HT1080 (cell line): ENCODE data around the gene PRDM1. TPM values are rescaled to one million over a fixed set of nuclear protein-coding genes. Genes with fewer than 3 reads are reported as not detected.
A peak's percentile ranks its signal among the peaks of the same experiment; 100 is the strongest.

ENCODE experiments used
- DNase-seq: peaks from one replicate; pipeline ENCODE4 v3.0.0-alpha.2; 2015; ENCODE audit warnings: low read depth
- total RNA-seq: library from RNA; depleted of rRNA; stranded (reverse); fragments of >200 nt; shearing (Covaris generic); gene quantifications from 2 replicates; pipeline ENCODE4 v1.2.3, GENCODE V29; 2014

PRDM1 gene
- total RNA-seq, 1 experiment from 2014 or later, result 5.7 TPM

DNA sequence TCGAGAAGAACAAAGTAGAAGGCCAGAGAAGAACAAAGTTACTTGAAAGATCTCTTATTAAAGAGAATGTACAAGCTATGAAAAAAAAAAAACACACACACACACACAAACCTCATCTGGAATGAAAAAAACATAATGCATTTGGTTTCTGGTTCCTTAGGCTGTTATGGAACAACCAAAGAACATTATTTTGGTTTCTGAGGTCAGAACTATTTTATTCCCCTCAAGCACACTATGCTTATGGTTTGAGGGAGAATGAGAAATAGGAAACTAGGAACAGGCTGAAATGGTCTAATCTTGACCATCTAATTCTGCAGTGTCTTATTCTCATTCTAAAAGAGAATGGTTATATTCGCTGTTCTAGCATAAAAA is 8.8 kb downstream of the PRDM1 start:
- DNase-seq, result no peak

DNA sequence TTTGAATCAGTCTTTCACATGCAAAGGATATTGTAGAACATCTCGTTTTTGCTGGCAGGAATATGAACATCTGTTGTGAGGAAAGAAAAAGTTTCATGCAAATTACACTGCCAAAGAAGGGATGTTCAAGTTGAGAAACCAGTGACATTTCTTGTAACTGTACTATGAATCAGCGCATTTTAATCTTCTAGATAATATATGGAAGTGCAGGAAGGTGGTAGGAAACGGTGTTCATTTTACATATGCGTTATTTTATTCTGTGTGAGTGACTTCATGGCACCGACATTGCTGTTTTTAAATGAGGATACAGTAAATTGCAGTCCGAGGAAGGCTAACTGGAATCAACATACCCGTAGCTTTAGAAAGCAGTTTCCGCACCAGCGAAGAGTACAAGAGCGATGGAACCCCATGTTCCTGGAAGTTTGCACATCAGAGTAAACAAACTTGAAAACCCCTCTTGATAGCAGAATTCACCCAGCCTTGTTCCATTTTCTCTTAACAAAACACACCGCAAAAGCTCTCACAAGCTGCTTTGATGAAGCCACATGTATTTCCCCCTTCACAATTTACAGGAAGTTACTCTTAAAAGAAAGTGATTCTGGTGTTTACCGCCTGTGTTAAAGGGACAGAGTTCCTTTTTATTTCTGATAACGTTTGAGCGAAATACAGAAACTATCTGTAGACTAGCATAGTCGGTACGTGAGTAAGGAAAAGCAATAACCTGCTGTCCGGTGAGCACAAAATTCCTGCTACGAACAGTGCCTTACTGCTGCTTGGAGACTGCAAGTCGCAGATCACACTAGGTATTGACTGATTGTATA is 11.5 kb downstream of the PRDM1 start:
- no peak for DNase-seq

DNA sequence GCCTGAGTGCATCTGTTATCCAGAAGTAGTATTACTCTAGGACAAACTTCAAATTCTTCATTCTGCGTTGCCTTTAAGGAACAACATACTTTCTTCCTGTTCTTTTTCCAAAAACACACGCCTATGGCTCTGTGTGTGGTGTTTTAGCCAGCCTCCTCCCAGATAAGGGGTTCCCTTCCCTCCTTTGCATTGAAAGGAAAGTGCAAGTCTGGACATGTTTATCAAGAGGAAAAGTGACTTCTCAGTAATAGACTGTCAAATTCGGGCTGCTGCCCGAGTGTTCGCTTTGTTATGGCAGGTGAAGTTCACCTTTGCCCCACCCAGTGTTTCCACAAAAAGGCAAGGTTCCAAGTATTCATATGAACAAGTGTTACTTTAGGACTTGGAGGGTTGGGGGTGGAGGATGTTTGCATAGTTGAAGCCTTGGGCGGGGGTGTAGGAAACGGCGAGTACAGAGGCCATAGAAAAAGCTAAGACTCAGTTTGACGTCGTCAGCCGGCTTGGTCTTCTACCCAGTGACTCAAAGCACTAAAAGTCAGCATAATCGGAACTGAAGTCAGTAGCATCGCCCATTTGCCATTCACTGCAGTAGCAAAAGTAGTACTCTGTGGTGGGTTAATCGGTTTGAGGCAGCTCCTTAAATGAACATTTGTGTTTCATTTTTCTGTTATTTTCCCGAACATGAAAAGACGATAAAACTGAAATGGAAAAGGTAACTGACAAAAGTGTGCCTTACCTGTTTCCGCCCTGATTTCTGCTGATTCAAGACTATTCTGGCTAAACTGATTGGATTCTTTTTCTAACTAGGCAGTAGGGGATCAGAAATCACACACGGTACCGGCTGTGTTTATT is 12.5 kb downstream of the PRDM1 start:
- DNase-seq, result no peak

DNA sequence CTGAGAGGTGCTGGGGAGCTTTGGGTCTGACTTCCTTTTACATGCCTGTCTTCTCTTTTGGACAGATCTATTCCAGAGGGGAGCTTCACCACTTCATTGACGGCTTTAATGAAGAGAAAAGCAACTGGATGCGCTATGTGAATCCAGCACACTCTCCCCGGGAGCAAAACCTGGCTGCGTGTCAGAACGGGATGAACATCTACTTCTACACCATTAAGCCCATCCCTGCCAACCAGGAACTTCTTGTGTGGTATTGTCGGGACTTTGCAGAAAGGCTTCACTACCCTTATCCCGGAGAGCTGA is 13.1 kb downstream of the PRDM1 start:
- DNase-seq, result no peak

DNA sequence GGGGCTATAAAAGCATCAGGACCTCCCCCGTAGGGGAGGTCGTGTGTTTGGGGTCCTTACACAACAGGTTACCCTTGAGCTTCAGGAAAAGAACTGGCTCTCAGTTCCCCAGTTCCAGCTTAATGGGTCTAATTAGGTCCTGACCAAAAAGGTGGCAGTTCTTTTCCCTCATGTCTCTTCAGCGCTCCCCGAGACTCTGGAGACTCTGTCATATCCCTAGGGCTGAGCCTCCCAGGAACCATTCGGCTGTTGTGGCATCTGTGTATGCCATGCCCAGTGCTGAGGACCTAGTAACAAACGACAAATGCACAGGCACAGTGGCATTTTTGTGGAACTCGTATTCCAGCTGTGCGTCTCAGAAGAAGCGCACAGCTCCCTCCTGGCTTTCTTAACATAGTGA is 14.6 kb downstream of the PRDM1 start:
- no peak for DNase-seq

DNA sequence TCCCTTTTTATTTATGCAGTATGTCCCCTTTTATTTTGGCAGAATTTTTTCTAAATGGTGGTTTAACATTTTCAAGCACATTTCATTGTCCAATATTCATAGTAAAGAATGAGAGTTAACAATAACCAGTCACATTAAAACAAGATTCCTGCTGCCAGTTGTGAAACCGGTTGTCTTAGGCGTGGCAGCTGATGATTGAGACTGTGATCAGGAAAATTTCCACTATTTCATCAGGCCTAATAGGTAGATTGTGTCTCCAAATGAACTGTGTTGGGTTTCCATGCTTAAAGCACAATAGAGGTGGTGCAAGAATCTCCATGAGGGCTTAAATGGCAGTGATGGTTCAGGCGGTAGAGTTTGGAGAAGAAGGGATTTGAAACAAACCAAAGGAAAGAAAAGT is 15.3 kb downstream of the PRDM1 start:
- DNase-seq, result no peak

DNA sequence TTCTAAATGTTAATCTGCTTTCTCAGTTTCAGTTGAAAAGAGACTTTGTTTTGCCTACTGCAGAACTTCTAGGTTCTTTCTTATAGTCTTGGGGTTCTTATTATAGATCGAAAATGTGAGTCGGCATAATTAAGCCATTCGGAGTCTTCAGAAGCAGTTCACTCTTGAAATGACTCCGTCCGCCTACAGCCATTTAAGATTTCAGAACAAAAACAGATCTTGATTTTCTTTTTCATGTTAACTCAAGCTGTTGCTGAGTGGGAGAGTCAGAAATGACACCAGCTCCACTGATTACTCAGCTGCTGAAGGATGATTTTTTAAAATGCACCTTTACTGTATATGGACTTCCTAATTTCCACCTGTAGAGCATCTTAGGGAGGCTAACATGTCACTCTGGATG is 15.9 kb downstream of the PRDM1 start:
- DNase-seq, result no peak

DNA sequence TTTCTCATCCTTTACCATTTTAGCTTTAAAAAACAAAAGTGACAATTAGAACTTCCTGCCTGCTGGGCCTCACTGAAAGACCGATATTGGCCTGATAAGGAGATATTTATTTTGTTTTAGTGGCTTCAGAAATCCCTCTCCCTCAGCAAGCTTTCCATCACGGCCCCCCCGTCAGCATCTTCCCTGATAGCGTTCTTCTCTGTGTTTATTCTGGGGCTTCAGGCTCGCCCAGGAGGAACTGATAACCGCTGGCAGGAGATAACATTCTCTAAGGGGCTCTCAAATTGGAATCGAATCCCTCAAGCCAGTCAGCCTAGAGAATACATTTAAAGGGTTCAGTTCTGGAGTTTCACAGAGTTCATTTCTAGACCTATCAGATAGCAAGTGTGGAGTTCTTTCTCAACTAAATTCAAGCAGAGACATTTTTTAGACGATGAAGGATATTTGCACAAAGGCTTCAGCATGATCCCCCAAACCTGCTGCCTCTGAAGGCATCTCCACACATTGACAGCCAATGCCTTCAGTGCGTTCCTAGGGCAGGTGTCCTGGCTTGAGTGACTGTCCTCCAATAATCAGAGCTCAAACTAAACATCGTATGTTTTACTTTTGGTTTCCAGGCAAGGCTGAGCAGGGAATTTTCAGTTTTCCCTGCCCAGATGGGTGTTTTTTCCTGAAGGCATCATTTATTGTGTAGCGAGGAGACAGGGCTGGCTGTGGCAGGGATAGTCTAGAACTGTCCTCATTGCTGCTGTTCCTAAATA is 17.0 kb downstream of the PRDM1 start:
- no peak for DNase-seq

DNA sequence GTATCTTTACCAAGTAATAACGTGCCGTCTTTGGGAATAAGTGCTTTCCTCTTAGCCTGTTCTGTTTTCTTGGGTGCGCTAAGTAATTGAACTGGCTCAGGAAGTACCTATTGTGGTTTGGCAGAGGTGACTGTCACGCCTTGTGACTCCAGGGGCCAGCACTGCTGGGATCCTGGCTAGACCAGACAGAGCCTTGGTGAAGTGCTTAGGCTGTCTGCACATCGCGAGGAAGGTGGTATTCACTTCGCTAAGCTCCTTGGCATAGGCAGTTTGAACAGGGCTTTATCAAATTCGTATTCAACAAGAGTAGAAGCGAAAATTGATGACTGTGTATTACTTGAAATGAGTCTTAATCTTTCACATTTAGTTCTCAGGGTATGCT is 17.6 kb downstream of the PRDM1 start:
- no peak for DNase-seq

DNA sequence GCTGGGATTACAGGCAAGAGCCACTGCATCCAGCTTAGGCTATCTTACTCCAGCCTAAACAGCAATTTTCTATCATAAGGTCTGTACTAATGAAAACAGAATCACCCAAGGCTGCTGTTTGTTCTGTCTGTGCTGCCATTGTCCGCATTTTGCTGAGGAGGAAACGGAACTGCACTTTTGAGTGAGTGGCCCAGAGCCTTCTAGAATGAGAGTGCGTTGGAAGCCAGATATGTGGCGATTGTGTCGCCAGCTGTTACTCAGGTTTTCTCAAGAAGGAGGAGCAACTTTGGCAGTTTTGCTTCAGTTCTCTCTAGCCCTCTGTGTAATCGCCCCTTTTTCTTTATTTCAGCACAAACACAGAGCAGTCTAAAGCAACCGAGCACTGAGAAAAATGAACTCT is 18.3 kb downstream of the PRDM1 start:
- no peak for DNase-seq

DNA sequence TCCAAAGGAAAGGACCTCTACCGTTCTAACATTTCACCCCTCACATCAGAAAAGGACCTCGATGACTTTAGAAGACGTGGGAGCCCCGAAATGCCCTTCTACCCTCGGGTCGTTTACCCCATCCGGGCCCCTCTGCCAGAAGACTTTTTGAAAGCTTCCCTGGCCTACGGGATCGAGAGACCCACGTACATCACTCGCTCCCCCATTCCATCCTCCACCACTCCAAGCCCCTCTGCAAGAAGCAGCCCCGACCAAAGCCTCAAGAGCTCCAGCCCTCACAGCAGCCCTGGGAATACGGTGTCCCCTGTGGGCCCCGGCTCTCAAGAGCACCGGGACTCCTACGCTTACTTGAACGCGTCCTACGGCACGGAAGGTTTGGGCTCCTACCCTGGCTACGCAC is 18.8 kb downstream of the PRDM1 start:
- no peak for DNase-seq

DNA sequence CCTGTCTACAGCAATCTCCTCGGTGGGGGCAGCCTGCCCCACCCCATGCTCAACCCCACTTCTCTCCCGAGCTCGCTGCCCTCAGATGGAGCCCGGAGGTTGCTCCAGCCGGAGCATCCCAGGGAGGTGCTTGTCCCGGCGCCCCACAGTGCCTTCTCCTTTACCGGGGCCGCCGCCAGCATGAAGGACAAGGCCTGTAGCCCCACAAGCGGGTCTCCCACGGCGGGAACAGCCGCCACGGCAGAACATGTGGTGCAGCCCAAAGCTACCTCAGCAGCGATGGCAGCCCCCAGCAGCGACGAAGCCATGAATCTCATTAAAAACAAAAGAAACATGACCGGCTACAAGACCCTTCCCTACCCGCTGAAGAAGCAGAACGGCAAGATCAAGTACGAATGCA is 19.4 kb downstream of the PRDM1 start:
- DNase-seq, result no peak

DNA sequence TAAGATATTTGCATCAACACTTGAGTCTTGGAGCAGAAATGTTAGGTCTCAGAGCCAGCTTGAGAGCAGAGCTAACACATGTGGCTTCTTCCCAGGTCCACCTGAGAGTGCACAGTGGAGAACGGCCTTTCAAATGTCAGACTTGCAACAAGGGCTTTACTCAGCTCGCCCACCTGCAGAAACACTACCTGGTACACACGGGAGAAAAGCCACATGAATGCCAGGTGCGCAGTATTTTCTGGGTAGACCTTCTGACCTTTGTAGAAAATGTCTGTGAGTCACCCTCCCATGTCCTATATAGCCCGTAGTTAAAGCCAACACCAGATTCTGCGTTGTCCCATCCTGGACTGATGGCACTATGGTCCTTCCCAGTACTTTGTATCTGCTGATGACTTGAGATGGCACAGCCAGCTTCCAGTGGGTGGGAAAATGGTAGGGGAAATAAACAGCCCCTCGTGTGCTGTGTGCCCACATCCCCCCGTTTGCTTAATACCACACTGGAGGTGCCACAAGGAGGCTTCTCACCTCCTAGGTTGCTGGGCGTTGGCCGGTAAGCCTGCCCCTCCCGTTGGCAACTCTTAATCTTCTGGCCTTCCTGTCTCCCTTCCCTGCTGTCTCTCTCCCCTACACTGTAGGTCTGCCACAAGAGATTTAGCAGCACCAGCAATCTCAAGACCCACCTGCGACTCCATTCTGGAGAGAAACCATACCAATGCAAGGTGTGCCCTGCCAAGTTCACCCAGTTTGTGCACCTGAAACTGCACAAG is 20.3 kb downstream of the PRDM1 start:
- DNase-seq, result no peak

DNA sequence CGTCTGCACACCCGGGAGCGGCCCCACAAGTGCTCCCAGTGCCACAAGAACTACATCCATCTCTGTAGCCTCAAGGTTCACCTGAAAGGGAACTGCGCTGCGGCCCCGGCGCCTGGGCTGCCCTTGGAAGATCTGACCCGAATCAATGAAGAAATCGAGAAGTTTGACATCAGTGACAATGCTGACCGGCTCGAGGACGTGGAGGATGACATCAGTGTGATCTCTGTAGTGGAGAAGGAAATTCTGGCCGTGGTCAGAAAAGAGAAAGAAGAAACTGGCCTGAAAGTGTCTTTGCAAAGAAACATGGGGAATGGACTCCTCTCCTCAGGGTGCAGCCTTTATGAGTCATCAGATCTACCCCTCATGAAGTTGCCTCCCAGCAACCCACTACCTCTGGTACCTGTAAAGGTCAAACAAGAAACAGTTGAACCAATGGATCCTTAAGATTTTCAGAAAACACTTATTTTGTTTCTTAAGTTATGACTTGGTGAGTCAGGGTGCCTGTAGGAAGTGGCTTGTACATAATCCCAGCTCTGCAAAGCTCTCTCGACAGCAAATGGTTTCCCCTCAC is 21.0 kb downstream of the PRDM1 start:
- DNase-seq, result no peak

DNA sequence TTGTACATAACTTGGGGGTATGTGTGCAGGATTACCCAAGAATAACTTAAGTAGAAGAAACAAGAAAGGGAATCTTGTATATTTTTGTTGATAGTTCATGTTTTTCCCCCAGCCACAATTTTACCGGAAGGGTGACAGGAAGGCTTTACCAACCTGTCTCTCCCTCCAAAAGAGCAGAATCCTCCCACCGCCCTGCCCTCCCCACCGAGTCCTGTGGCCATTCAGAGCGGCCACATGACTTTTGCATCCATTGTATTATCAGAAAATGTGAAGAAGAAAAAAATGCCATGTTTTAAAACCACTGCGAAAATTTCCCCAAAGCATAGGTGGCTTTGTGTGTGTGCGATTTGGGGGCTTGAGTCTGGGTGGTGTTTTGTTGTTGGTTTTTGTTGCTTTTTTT is 22.0 kb downstream of the PRDM1 start:
- no peak for DNase-seq

DNA sequence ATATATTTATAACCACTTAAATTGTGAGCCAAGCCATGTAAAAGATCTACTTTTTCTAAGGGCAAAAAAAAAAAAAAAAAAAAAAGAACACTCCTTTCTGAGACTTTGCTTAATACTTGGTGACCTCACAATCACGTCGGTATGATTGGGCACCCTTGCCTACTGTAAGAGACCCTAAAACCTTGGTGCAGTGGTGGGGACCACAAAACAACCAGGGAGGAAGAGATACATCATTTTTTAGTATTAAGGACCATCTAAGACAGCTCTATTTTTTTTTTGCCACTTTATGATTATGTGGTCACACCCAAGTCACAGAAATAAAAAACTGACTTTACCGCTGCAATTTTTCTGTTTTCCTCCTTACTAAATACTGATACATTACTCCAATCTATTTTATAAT is 22.9 kb downstream of the PRDM1 start:
- DNase-seq, result no peak

DNA sequence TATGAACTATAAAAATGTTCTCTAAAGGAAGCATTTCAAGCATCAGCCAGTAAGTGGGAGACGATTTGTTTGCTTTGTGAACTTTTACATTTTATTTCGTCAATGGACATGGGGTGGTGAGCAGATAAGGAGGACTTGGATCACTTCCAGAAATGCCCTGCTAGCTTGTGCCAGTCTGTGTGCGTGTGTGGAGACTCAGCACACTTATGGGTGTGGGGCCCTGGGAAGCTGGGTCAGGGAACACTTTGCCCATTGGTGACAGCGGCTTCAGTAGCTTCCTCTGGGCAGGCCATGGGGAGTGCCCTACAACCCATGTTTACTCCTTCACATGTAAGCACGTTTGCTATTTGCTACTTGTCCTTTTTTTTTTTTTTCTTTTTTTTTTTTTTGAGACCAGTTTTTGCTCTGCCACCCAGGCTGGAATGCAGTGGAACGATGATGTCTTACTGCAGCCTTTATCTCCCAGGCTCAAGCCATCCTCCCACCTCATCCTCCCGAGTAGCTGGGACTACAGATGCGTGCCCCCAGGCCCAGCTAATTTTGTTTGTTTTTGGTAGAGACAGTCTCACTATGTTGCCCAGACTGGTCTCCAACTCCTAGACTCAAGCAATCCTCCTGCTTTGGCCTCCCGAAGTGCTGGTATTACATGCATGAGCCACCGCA is 24.2 kb downstream of the PRDM1 start:
- no peak for DNase-seq

DNA sequence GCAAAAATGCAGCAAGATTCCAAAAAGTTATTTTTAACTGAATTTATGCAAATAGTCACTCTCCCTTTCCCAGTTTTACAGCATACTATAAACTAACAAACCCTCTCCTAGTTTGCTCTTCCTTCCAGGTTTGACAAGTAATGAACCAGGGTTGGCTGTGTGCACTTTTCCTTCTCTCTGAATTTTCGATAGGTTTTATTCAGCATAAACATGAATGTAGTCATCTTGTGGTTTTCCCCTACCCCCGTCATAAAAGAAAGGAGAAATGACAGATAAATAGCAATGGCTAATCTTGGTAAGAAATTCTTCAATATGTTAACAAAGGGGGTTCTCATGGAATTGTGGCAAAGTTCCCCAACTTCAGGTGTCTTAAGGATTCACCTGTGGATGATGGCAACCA is 26.3 kb downstream of the PRDM1 start:
- DNase-seq, result no peak

DNA sequence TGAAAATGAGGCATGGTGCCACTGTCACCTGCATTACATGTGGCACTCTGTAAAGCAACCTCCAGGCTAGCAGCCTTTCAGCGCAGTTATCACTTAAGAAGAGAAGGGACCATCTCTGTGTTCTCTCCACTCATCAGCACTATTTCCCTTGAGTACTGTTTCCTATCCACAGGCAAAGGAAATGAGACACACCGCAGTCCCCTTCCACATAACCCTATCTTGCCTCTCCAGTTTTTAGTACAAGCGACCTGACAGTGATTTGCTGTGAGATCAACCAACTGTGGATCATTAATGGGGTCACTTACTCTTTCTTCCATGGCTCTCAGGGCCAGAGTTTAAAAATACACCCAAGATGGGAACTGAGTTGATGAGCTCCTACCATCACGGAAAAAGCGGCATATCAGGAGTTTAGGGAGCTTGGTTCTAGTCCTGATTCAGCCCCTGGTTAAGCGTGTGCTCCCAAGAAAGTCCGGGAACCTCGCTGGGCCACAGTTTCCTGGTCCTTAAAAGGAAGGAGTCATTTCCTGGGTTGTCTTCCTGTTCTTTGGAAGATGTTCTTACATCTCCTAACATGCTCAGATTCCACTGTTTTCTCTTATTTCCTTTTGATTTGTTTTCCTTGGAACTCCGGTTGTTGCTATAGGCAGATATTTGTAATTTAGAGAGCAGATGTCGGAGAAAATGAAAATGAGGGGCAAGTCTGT is 27.3 kb downstream of the PRDM1 start:
- DNase-seq, result peak; percentile 31

DNA sequence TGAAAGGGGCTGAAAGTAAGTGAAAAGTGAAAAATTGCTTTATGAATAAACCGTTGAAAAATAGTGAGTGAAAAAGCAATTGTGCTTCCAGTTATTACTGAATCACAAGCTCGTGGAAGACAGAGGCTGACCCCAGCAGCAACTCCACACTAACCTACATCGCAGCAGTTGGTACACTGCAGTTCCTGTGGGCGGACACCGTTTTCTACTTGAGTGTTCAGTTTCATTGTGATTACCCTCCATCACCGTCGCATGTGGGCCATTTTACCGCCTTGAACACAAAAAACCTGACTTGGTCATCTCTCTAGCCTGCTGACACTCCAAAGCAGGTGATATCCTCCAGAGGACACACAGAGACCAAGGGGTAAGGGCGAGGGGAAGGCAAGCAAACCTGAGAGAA is 28.4 kb downstream of the PRDM1 start:
- no peak for DNase-seq
